HepG2 (cell line): Measurements from ENCODE around the gene CAMTA1. TPM values are rescaled to one million over a fixed set of nuclear protein-coding genes. Genes with fewer than 3 reads are reported as not detected.

ENCODE experiments used
- ATAC-seq: fragments of 200-7000 bp; cut with Tn5 transposase; 3 replicates; pipeline ENCODE4 v1.9.1; 2020; ENCODE audit warnings: mild to moderate bottlenecking, moderate library complexity
- BruUV-seq: library from RNA; stranded (reverse); fragments of 400-500 nt; replicated peaks from 2 replicates; lab custom pipeline; 2021; lab: Mats Ljungman, UMichigan
- CTCF ChIA-PET: fragments of 300-600 bp; formaldehyde crosslinking; extraction: SDS; loops from one replicate; lab custom pipeline; 2021; ENCODE audit warnings: low total read pairs, inconsistent platforms, low intra/inter-chr PET ratio; lab: Yijun Ruan, JAX
- POLR2A ChIA-PET: fragments of 350-600 bp; sonication (Branson Sonifier 250); formaldehyde crosslinking; loops from one replicate; lab custom pipeline; 2020; ENCODE audit warnings: antibody characterized with exemption, inconsistent platforms; lab: Yijun Ruan, JAX
- DNase-seq: peaks from one replicate; pipeline ENCODE4 v3.0.0-alpha.2; 2015; ENCODE audit warnings: low spot score
- FAIRE-seq: peaks from 3 replicates; lab custom pipeline; 2011; peaks lifted over from hg19 to GRCh38; lab: Jason Lieb, UNC
- H2AFZ ChIP-seq: one replicate; pipeline ENCODE4 v1.6.1; 2011; ENCODE audit warnings: low read length, inconsistent platforms
- H3K27ac ChIP-seq: fragments of 300-600 bp; 3 replicates; pipeline ENCODE4 v1.8.0; 2011; ENCODE audit warnings: mixed run types, mild to moderate bottlenecking, mixed read lengths, low read length, inconsistent platforms; ENCODE audit not compliant: insufficient read depth; ENCODE audit errors: extremely low read length
- H3K27me3 ChIP-seq, 2 experiments: fragments of 200-600 bp in 1 of 2; 2 replicates in 1 of 2; 3 replicates in 1 of 2; pipeline versions ENCODE4 v1.6.0 to v1.8.0; 2011; ENCODE audit warnings: low read length in 2 of 2, mild to moderate bottlenecking in 2 of 2, moderate library complexity in 2 of 2, inconsistent platforms in 1 of 2; ENCODE audit not compliant: insufficient read depth in 2 of 2, control insufficient read depth in 1 of 2
- H3K36me3 ChIP-seq, 2 experiments: fragments of 200-600 bp in 1 of 2; replicated peaks in 1 of 2; 2 replicates in 1 of 2; 3 replicates in 1 of 2; pipeline versions ENCODE4 v1.5.1 to v1.8.0; 2011; ENCODE audit warnings: low read length in 2 of 2, inconsistent platforms in 1 of 2; ENCODE audit not compliant: insufficient read depth in 2 of 2, control insufficient read depth in 1 of 2
- H3K4me1 ChIP-seq: 2 replicates; pipeline ENCODE4 v1.5.1; 2012; ENCODE audit warnings: low read length, inconsistent platforms; ENCODE audit not compliant: insufficient read depth
- H3K4me2 ChIP-seq: 2 replicates; pipeline ENCODE4 v1.6.0; 2011; ENCODE audit warnings: low read depth, low read length, inconsistent platforms
- H3K4me3 ChIP-seq, 3 experiments: fragments of 200-600 bp in 1 of 3; sonication (generic), shearing (Covaris generic) in 1 of 3; replicated peaks in 1 of 3; 2 replicates each; pipeline ENCODE4 v1.5.1; 2011 to 2016; ENCODE audit warnings: low read length in 3 of 3, inconsistent platforms in 2 of 3, low read depth in 2 of 3, mild to moderate bottlenecking in 2 of 3, control low read depth in 1 of 3, mixed read lengths in 1 of 3; ENCODE audit not compliant: insufficient read depth in 1 of 3
- H3K79me2 ChIP-seq: one replicate; pipeline ENCODE4 v1.6.1; 2011; ENCODE audit warnings: low read length, inconsistent platforms; ENCODE audit not compliant: insufficient read depth
- H3K9ac ChIP-seq: 2 replicates; pipeline ENCODE4 v1.6.0; 2011; ENCODE audit warnings: mild to moderate bottlenecking, low read depth, low read length, inconsistent platforms; ENCODE audit not compliant: insufficient read depth
- H3K9me3 ChIP-seq: 2 replicates; pipeline ENCODE4 v1.5.1; 2012; ENCODE audit warnings: mild to moderate bottlenecking, low read length
- H4K20me1 ChIP-seq: 2 replicates; pipeline ENCODE4 v1.6.0; 2011; ENCODE audit warnings: inconsistent platforms, mild to moderate bottlenecking, low read length, moderate library complexity; ENCODE audit not compliant: insufficient read depth
- AGO2 ChIP-seq: fragments of 200-400 bp; formaldehyde crosslinking; optimal IDR thresholded peaks from 2 replicates; pipeline ENCODE3; 2017; ENCODE audit warnings: mild to moderate bottlenecking, low read depth, low read length, moderate library complexity
- CC2D1A ChIP-seq: sonication (generic); formaldehyde crosslinking; IDR thresholded peaks from 2 replicates; pipeline ENCODE4 v1.8.1; 2023; ENCODE audit warnings: mild to moderate bottlenecking, missing genetic modification reagents
- FOXO1 ChIP-seq: sonication (generic); formaldehyde crosslinking; IDR thresholded peaks from 2 replicates; pipeline ENCODE4 v1.4.0; 2020; ENCODE audit warnings: missing genetic modification reagents
- HIVEP1 ChIP-seq: sonication (generic); formaldehyde crosslinking; IDR thresholded peaks from 2 replicates; pipeline ENCODE4 v1.4.0; 2020; ENCODE audit warnings: mild to moderate bottlenecking, missing genetic modification reagents
- LCORL ChIP-seq, 2 experiments: fragments of 450-650 bp in 1 of 2; sonication (generic) in 1 of 2; formaldehyde crosslinking in 1 of 2; IDR thresholded peaks; 2 replicates each; pipeline versions ENCODE4 v1.5.0 to v1.6.1; 2017 to 2020; ENCODE audit warnings: antibody characterized with exemption in 1 of 2, missing genetic modification reagents in 1 of 2
- NCOA5 ChIP-seq: sonication (generic); formaldehyde crosslinking; IDR thresholded peaks from 2 replicates; pipeline ENCODE4 v1.4.0; 2020; ENCODE audit warnings: missing genetic modification reagents
- NFKB2 ChIP-seq: sonication (generic); formaldehyde crosslinking; IDR thresholded peaks from 2 replicates; pipeline ENCODE4 v1.4.0; 2020; ENCODE audit warnings: missing genetic modification reagents, borderline replicate concordance
- POLR2G ChIP-seq: fragments of 200-400 bp; formaldehyde crosslinking; IDR thresholded peaks from 2 replicates; pipeline ENCODE4 v1.6.1; 2018; ENCODE audit warnings: mild to moderate bottlenecking, low read depth, low read length, moderate library complexity
- SALL1 ChIP-seq: sonication (generic); formaldehyde crosslinking; IDR thresholded peaks from 2 replicates; pipeline ENCODE4 v1.8.0; 2022; ENCODE audit warnings: mild to moderate bottlenecking, missing genetic modification reagents
- ZNF230 ChIP-seq: sonication (generic); formaldehyde crosslinking; IDR thresholded peaks from 2 replicates; pipeline ENCODE4 v1.4.0; 2020; ENCODE audit warnings: mild to moderate bottlenecking, missing genetic modification reagents
- ZNF367 ChIP-seq: sonication (generic); formaldehyde crosslinking; IDR thresholded peaks from 2 replicates; pipeline ENCODE4 v1.4.0; 2020; ENCODE audit warnings: missing genetic modification reagents, borderline replicate concordance
- ZNF558 ChIP-seq: sonication (generic); formaldehyde crosslinking; IDR thresholded peaks from 2 replicates; pipeline ENCODE4 v1.9.0; 2022; ENCODE audit warnings: mild to moderate bottlenecking, missing genetic modification reagents, borderline replicate concordance
- ZNF598 ChIP-seq: sonication (generic); formaldehyde crosslinking; IDR thresholded peaks from 2 replicates; pipeline ENCODE4 v1.5.1; 2020; ENCODE audit warnings: mild to moderate bottlenecking, missing genetic modification reagents, borderline replicate concordance
- WGBS: methylation state at CpG from one replicate; pipeline ENCODE4 v1.1.6; 2017; ENCODE audit warnings: low lambda C conversion rate; 5-methylcytosine and 5-hydroxymethylcytosine counted together
- in situ Hi-C: cut with HindIII; loops from 2 replicates; pipeline ENCODE4 v1.10.0; 2017; ENCODE audit warnings: low pct_unique_long_range_greater_than_20kb; ENCODE audit not compliant: extremely low pct_ligation_motif_present
- intact Hi-C: fragments of 100-400 bp; cut with micrococcal nuclease; formaldehyde crosslinking; loops from one replicate; pipeline ENCODE4 v1.10.0; 2022; ENCODE audit not compliant: unreplicated experiment
- polyA plus RNA-seq, 8 experiments: library from polyadenylated mRNA; depleted of rRNA in 3 of 8; stranded (reverse) in 7 of 8; unstranded in 1 of 8; fragments of >200 nt; fragmentation: Illumina TruSeq in 4 of 8; extraction: Trizol in 4 of 8; gene quantifications; 2 replicates each; pipeline versions ENCODE4 v1.2.1 to v1.2.3, GENCODE V29; 2011 to 2016; ENCODE audit warnings: low read depth in 4 of 8, missing spikeins in 1 of 8, mixed read lengths in 1 of 8; ENCODE audit not compliant: insufficient read depth in 1 of 8
- total RNA-seq, 5 experiments: library from RNA; depleted of rRNA; stranded (reverse); fragments of >200 nt; fragmentation: Illumina TruSeq; extraction: Trizol; gene quantifications; 2 replicates each; pipeline ENCODE4 v1.2.3, GENCODE V29; 2016; ENCODE audit warnings: low read depth in 1 of 5
- TF ChIP-seq, protein P1 (sequence below), 2 experiments: sonication (generic) in 1 of 2; formaldehyde crosslinking in 1 of 2; IDR thresholded peaks; 2 replicates each; pipeline versions ENCODE4 v1.4.0 to v1.6.1; 2016 to 2020; ENCODE audit warnings: borderline replicate concordance in 1 of 2, low read depth in 1 of 2, mild to moderate bottlenecking in 1 of 2, missing genetic modification reagents in 1 of 2
- TF ChIP-seq, protein P2 (sequence below): sonication (generic); formaldehyde crosslinking; IDR thresholded peaks from 2 replicates; pipeline ENCODE4 v1.9.0; 2022; ENCODE audit warnings: missing genetic modification reagents, mild to moderate bottlenecking, borderline replicate concordance

CAMTA1 gene
- total and polyA plus RNA-seq, 2 of the 13 experiments (the other 11 are each of a cell fraction or from before 2014, with no cell fraction given): 25.0 to 36.4 TPM

DNA sequence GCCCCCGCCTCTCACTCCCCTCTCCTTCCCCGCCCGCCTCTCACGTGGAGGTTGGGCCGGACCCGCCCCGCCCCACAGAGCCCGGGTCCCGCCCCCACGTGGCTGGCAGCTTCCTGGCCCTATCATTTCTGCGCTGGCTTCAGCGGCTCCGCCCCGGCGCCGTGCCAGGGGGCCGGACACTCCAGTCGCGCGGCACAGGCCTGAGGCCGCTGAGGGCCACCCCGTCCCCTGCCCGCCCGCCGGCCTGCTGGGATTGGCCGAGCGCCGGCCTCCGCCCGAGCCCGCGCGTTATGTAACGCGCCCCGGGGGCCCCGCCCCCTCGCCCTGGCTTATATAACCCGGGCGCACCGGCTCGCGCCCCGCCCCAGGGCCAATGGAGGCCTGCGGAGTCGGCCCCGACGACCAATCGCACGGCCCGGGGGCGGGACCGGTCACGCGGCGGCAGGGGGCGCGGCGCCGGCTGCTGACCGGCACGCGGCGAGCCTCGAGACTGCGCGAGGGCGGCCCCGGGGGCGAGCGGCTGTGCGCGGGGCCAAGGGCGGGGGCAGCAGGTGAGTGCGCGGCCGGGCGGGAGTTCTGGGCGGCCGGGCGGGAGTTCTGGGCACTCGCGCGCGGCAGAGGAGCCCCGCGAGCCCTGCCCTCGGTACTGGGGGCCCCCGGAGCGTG, 998.7 kb downstream of the CAMTA1 start, which contains the start of gene PER3 (continued):
- TF ChIP-seq, protein P1, sequence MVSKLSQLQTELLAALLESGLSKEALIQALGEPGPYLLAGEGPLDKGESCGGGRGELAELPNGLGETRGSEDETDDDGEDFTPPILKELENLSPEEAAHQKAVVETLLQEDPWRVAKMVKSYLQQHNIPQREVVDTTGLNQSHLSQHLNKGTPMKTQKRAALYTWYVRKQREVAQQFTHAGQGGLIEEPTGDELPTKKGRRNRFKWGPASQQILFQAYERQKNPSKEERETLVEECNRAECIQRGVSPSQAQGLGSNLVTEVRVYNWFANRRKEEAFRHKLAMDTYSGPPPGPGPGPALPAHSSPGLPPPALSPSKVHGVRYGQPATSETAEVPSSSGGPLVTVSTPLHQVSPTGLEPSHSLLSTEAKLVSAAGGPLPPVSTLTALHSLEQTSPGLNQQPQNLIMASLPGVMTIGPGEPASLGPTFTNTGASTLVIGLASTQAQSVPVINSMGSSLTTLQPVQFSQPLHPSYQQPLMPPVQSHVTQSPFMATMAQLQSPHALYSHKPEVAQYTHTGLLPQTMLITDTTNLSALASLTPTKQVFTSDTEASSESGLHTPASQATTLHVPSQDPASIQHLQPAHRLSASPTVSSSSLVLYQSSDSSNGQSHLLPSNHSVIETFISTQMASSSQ (IDR thresholded peaks at IDR 0.05; ENCODE audit: low read depth): no peak
- TF ChIP-seq, protein P1 (CRISPR knock-in tag; IDR thresholded peaks at IDR 0.05; ENCODE audit: borderline replicate concordance): no peak
- TF ChIP-seq SALL1 (CRISPR knock-in tag): peak; percentile 11; the same call in 1 of the 2 replicates
- TF ChIP-seq, all 625 proteins: peak for 38

- Histone ChIP-seq H3K9ac (no peak overlapping the region), H2AFZ (no peak overlapping the region), H3K4me3 (peak overlapping the region in 1 of 3 experiments; percentile 4; a peak in 1 of 6 replicates), H4K20me1 (no peaks in the 10 kb centered on the region), H3K4me2 (0 out of 2 replicates have a peak overlapping the region, but pooled peaks have one; percentile 9), H3K36me3 (peaks cover 2 to 18% of the 10 kb centered on the region in 2 experiments; a peak in 3 of 5 replicates), H3K79me2 (no peaks in the 10 kb centered on the region), H3K4me1 (peaks cover 17% of the 10 kb centered on the region), H3K9me3 (peaks cover under 1% of the 10 kb centered on the region; the same call in 1 of the 2 replicates), H3K27me3 (no peaks in the 10 kb centered on the region), H3K27ac (peak overlapping the region; percentile 46)
- intact Hi-C loops (no loop called here), in situ Hi-C loops (no loop called here)
- ATAC-seq (no peak), FAIRE-seq (no peak), DNase-seq (no peak)
- ChIA-PET CTCF (no interaction called here), POLR2A (no interaction called here)
- WGBS: 94% methylated on average over 45 of the region's 52 CpGs
- BruUV-seq: no TSS peak
- TF ChIP-seq ZNF598 (CRISPR knock-in tag) (no peak), ZNF558 (CRISPR knock-in tag) (no peak), NCOA5 (CRISPR knock-in tag) (no peak), FOXO1 (CRISPR knock-in tag) (no peak), LCORL (IDR thresholded peaks at IDR 0.05) (no peak), LCORL (CRISPR knock-in tag; IDR thresholded peaks at IDR 0.05) (no peak), CC2D1A (CRISPR knock-in tag) (no peak), AGO2 (peak; percentile 14), POLR2G (no peak), HIVEP1 (CRISPR knock-in tag) (peak; percentile 25; the same call in 1 of the 2 replicates), NFKB2 (peak; percentile 30; the same call in 1 of the 2 replicates), ZNF367 (no peak), ZNF230 (CRISPR knock-in tag) (0 out of 2 replicates have a peak, but pooled peaks have one; percentile 14)
- TF ChIP-seq, protein P2, sequence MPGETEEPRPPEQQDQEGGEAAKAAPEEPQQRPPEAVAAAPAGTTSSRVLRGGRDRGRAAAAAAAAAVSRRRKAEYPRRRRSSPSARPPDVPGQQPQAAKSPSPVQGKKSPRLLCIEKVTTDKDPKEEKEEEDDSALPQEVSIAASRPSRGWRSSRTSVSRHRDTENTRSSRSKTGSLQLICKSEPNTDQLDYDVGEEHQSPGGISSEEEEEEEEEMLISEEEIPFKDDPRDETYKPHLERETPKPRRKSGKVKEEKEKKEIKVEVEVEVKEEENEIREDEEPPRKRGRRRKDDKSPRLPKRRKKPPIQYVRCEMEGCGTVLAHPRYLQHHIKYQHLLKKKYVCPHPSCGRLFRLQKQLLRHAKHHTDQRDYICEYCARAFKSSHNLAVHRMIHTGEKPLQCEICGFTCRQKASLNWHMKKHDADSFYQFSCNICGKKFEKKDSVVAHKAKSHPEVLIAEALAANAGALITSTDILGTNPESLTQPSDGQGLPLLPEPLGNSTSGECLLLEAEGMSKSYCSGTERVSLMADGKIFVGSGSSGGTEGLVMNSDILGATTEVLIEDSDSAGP (CRISPR knock-in tag): 0 out of 2 replicates have a peak, but pooled peaks have one; percentile 15
Observed at GRCh38 chr1:7784492-7785071, 999.3 kb downstream of the CAMTA1 start.
